ENCODE measurements around the gene DDX27.

- TF ChIP-seq CTCF (IDR thresholded peaks at IDR 0.05), result no peak
- no peak for TF ChIP-seq TEAD4 (CRISPR knock-in tag; IDR thresholded peaks at IDR 0.05)
- TF ChIP-seq HMGA2 (CRISPR knock-in tag; IDR thresholded peaks at IDR 0.05), result no peak
- TF ChIP-seq USF2 (CRISPR knock-in tag; IDR thresholded peaks at IDR 0.05), result no peak
- no peak for TF ChIP-seq HMGXB4 (CRISPR knock-in tag; IDR thresholded peaks at IDR 0.05)
- no peak for TF ChIP-seq ARID4B (CRISPR knock-in tag; IDR thresholded peaks at IDR 0.05; ENCODE audit: borderline replicate concordance)
- no peak for TF ChIP-seq CREB1 (CRISPR knock-in tag; IDR thresholded peaks at IDR 0.05)
- no peak for TF ChIP-seq MAX (CRISPR knock-in tag; IDR thresholded peaks at IDR 0.05)
- no peak for TF ChIP-seq NFYB (CRISPR knock-in tag; conservative IDR thresholded peaks at IDR 0.05; ENCODE audit: low read depth)
- no peak for TF ChIP-seq E2F5 (CRISPR knock-in tag; IDR thresholded peaks at IDR 0.05)
These were observed 66.7 kb downstream of the DDX27 start for GRCh38 chr20:49285813-49286494.
